C4-2B (cell line): ENCODE data around the gene ACSM5.
"Not testable (repeated sequence)": the region's sequence is repeated elsewhere in the genome, so short reads cannot be mapped to it uniquely, and the experiment has no call there.

ENCODE experiments used
- CTCF ChIP-seq: fragments of 450-650 bp; conservative IDR thresholded peaks from 2 replicates; pipeline ENCODE4 v1.5.1; 2017; ENCODE audit warnings: mild to moderate bottlenecking
- ZFX ChIP-seq: fragments of 450-650 bp; IDR thresholded peaks from 2 replicates; pipeline ENCODE4 v1.6.1; 2017

GRCh38 chr16:20470732-20471131, 61.4 kb downstream of the ACSM5 start:
- not testable (repeated sequence) for TF ChIP-seq CTCF, ZFX
